HG02885 (cell line): Measurements from ENCODE around the gene SCYGR3.
"Not testable (repeated sequence)": the region's sequence is repeated elsewhere in the genome, so short reads cannot be mapped to it uniquely, and the experiment has no call there.

Experiments
- ATAC-seq: cut with Tn5 transposase; IDR thresholded peaks from one replicate; pipeline ENCODE4 v1.9.1; 2021; ENCODE audit warnings: mild to moderate bottlenecking; ENCODE audit not compliant: unreplicated experiment, poor library complexity

SCYGR3 gene

GRCh38 chr2:227615181-227615580 is 541 bp upstream of the SCYGR3 start:
- ATAC-seq, result no peak

- ATAC-seq, result no peak
Measured at GRCh38 chr2:227614246-227614645, 394 bp downstream of the SCYGR3 start.

GRCh38 chr2:227613272-227613660 is 1.4 kb downstream of the SCYGR3 start:
- ATAC-seq, result no peak

- ATAC-seq, result no peak
Measured at GRCh38 chr2:227612546-227613271, 1.9 kb downstream of the SCYGR3 start.

- no peak for ATAC-seq
Measured at GRCh38 chr2:227610123-227610522, 4.5 kb downstream of the SCYGR3 start.

- ATAC-seq, result peak; percentile 59
Measured at GRCh38 chr2:227608561-227609338, 5.9 kb downstream of the SCYGR3 start.

- no peak for ATAC-seq
Measured at GRCh38 chr2:227607941-227608340, 6.7 kb downstream of the SCYGR3 start.

GRCh38 chr2:227606476-227606875 is 8.2 kb downstream of the SCYGR3 start:
- no peak for ATAC-seq

GRCh38 chr2:227602358-227602757 is 12.3 kb downstream of the SCYGR3 start:
- ATAC-seq, result no peak

- not testable (repeated sequence) for ATAC-seq
Measured at GRCh38 chr2:227598835-227599503, 15.7 kb downstream of the SCYGR3 start, which contains the start of gene SCYGR2. TSS of gene SCYGR2 (plus strand) at chr2:227598893. CDS start at chr2:227598893, 0 bp downstream.

GRCh38 chr2:227597998-227598397 is 16.6 kb downstream of the SCYGR3 start:
- ATAC-seq, result no peak

GRCh38 chr2:227597036-227597435 is 17.6 kb downstream of the SCYGR3 start:
- no peak for ATAC-seq

- no peak for ATAC-seq
Measured at GRCh38 chr2:227595797-227596196, 18.8 kb downstream of the SCYGR3 start.

GRCh38 chr2:227592694-227593387 is 21.8 kb downstream of the SCYGR3 start:
- ATAC-seq, result peak; percentile 70

- no peak for ATAC-seq
Measured at GRCh38 chr2:227582369-227582768, 32.3 kb downstream of the SCYGR3 start.

- ATAC-seq, result no peak
Measured at GRCh38 chr2:227579791-227580190, 34.8 kb downstream of the SCYGR3 start.

- ATAC-seq, result no peak
Measured at GRCh38 chr2:227578642-227579041, 36.0 kb downstream of the SCYGR3 start.

- no peak for ATAC-seq
Measured at GRCh38 chr2:227577555-227577954, 37.1 kb downstream of the SCYGR3 start.

- ATAC-seq, result no peak
Measured at GRCh38 chr2:227576812-227577211, 37.8 kb downstream of the SCYGR3 start.

GRCh38 chr2:227576110-227576509 is 38.5 kb downstream of the SCYGR3 start:
- no peak for ATAC-seq
